NB4 (cell line): Measurements from ENCODE around the gene FAM53B.
"Not testable (repeated sequence)": the region's sequence is repeated elsewhere in the genome, so short reads cannot be mapped to it uniquely, and the experiment has no call there.

Experiments
- DNase-seq: peaks from one replicate; pipeline ENCODE4 v3.0.0; 2010; ENCODE audit warnings: low read depth
- H3K4me3 ChIP-seq: one replicate; pipeline ENCODE4 v1.5.1; 2011; ENCODE audit warnings: mild to moderate bottlenecking, low read depth, low read length, moderate library complexity
- MYC ChIP-seq: IDR thresholded peaks from 2 replicates; pipeline ENCODE4 v1.6.1; 2011; ENCODE audit warnings: low read depth, low read length
- POLR2A ChIP-seq: IDR thresholded peaks from 2 replicates; pipeline ENCODE4 v1.6.1; 2011; ENCODE audit warnings: mild to moderate bottlenecking; ENCODE audit not compliant: insufficient read length; ENCODE audit errors: extremely low read depth
- TF ChIP-seq, protein P1 (sequence below): IDR thresholded peaks from one replicate; pipeline ENCODE4 v1.5.1; 2012; ENCODE audit warnings: low read depth, low read length
- TF ChIP-seq, protein P2 (sequence below): IDR thresholded peaks from 2 replicates; pipeline ENCODE4 v1.6.1; 2011; ENCODE audit warnings: low read depth, low read length

Gene FAM53B

DNA sequence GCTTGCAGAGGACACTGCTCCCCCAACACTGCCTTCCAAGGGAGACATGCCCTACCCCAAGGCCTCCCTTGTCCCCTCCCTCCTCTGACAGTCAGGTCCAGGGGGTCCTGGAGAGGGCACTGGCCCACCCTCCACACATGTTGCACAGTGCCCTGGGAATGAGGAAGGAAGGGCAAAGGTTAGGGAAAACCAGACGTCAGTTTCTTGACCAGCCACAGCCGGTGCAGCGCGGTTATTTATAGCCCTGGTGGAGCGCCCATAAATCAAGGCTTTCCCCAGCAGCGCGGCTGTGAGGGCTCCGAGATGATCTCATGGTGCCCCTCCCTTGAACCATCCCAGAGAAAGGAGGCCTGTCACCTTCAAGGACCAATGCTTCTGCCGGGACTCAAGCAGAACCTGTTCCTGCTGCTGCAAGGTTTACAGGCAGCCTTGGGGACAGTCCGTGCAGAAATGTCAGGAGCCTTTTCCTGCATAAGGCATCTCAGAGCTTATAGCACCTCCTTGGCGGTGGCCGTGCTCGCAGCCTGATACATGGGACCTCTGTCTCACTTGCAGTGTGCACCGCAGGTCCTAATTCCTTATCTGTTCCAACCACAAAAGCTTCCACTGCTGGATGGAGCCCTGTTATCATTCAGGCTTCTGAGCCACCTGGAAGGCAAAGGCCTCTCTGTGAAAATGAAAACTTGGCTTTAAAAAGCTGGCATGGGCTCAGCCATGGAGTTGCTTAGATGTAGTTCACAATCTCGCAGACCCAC is 155.3 kb downstream of the FAM53B start:
- peak; percentile 37 for DNase-seq
- H3K4me3 ChIP-seq: no peak overlapping the region
- TF ChIP-seq, protein P1, sequence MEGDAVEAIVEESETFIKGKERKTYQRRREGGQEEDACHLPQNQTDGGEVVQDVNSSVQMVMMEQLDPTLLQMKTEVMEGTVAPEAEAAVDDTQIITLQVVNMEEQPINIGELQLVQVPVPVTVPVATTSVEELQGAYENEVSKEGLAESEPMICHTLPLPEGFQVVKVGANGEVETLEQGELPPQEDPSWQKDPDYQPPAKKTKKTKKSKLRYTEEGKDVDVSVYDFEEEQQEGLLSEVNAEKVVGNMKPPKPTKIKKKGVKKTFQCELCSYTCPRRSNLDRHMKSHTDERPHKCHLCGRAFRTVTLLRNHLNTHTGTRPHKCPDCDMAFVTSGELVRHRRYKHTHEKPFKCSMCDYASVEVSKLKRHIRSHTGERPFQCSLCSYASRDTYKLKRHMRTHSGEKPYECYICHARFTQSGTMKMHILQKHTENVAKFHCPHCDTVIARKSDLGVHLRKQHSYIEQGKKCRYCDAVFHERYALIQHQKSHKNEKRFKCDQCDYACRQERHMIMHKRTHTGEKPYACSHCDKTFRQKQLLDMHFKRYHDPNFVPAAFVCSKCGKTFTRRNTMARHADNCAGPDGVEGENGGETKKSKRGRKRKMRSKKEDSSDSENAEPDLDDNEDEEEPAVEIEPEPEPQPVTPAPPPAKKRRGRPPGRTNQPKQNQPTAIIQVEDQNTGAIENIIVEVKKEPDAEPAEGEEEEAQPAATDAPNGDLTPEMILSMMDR: no peak
- TF ChIP-seq, protein P2, sequence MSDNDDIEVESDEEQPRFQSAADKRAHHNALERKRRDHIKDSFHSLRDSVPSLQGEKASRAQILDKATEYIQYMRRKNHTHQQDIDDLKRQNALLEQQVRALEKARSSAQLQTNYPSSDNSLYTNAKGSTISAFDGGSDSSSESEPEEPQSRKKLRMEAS: no peak
- TF ChIP-seq POLR2A: no peak
- no peak for TF ChIP-seq MYC

DNA sequence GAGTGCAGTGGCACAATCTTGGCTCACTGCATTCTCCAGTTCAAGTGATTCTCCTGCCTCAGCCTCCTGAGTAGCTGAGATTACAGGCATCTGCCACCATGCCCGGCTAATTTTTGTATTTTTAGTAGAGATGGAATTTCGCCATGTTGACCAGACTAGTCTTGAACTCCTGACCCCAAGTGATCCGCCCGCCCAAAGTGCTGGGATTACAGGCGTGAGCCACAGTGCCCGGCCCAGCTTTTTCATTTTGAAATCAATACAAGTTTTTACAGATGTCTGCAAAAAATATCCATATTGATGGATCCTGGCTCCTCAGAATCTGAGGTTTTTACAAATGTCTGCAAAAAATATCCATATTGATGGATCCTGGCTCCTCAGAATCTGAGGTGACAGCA is 155.8 kb downstream of the FAM53B start:
- not testable (repeated sequence) for H3K4me3 ChIP-seq, DNase-seq

DNA sequence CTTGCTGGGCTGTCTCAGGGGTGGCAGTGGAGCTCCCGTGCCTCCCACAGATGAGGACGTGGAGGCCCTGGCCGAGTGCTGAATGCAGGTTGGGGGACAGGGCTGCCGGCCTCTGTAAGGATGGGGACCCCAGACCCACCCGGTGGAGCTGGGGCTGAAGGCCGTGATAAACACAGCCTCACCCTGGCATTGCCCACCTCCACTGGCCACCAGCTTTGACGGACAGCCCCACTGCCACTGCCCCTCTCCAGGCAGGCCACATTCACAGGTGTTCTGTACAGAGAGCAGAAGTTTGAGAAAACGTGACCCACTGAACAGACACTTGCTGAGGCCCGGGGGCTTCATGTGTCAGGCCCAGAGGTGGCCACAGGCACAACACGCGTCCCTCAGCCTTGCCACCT is 156.4 kb downstream of the FAM53B start:
- TF ChIP-seq, protein P2: no peak
- TF ChIP-seq, protein P1: no peak
- TF ChIP-seq MYC (no peak), POLR2A (no peak)
- H3K4me3 ChIP-seq: no peak overlapping the region
- no peak for DNase-seq

DNA sequence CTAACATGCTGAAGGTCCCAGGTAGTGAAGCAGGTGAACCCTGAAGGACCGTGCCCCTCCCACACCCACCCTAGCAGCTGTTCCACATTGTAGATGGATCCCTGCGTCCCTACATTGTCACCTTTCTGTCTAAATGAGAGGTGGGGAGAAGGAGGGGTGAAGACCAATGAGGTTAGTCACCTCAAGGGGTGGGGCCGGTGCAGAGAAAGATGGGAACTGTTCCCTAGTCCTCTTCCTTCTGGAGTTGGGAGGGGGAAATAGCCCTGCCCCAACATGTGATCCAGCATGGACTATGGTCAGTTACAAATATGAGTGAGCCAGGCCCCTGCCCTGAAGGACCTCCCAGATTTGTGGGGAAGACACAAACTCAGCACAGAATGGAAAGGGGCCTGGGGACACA is 158.0 kb downstream of the FAM53B start:
- H3K4me3 ChIP-seq: no peak overlapping the region
- TF ChIP-seq, protein P1: no peak
- TF ChIP-seq MYC (no peak), POLR2A (no peak)
- TF ChIP-seq, protein P2: no peak
- DNase-seq: no peak

DNA sequence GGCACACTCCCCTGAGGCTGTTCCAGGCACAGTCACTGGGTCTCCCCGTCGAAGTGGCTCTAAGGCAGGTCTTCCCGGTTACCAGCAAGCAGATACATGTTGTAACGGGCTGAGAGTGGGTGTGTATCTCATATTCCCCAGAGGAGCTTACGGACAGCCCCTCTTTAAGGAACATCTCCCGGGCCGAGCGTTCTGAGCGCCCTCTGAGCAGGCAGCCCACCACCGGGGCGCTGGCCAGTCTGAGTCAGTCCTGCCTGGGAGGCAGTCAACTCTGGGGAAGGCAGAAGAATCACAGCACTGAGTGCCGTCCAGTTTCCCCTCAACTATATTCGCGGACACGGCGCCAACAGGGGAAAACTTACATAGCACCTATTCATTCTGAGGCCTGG is 165.2 kb downstream of the FAM53B start:
- DNase-seq: no peak
- TF ChIP-seq, protein P2: no peak
- TF ChIP-seq POLR2A: no peak
- no peak for TF ChIP-seq MYC
- TF ChIP-seq, protein P1: no peak

DNA sequence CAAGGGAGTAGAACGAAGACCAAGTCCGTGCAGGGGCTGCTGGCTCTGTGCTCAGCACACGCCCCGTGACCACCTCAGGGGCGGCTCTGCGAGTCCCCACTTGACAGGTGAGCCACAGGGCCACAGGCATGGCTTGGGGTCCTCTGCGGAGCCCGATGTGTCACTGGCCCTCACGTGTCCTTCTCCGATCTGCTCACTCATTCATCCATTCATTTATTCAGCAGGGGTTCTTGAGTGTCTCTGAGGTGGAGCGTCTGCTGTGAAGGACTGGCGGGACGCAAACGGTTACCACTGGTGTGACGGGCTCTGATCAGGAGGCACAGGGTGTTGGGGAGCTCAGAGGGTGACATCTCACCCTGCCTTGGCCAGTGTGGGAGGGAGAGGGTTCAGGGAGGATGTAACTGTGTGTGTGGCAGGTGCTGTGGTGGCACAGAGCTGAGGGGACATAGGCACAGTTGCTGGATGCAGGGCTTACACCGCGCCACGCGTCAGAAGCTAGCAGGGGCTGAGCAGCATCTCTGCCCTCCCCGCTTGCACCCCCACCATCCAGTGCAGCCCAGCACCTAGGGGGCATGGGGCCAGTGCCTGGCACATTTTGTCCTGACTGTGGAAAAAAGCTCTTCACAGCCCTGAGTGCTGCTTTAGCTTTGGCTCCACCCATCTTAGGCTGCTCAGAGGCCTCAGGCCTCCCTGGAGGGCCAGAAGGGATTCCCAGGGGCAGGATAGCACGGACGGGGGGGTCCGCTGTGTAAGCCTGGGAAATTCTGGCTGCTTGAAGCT is 165.8 kb downstream of the FAM53B start:
- H3K4me3 ChIP-seq: no peak overlapping the region
- DNase-seq: no peak
- TF ChIP-seq POLR2A: no peak
- TF ChIP-seq MYC: no peak
- TF ChIP-seq, protein P1: no peak
- TF ChIP-seq, protein P2: no peak

More for the DNA sequence above, 165.2 kb downstream of the FAM53B start:
- H3K4me3 ChIP-seq: no peak overlapping the region
